ENCODE results near the gene ME3.

- no peak for TF ChIP-seq CTCF (IDR thresholded peaks at IDR 0.05; ENCODE audit: insufficient read depth, low read length)
- no peak for TF ChIP-seq REST (IDR thresholded peaks at IDR 0.05; ENCODE audit: insufficient replicate concordance, low read depth)
- TF ChIP-seq POLR2AphosphoS5 (IDR thresholded peaks at IDR 0.05; ENCODE audit: low read depth): no peak
- TF ChIP-seq SPI1 (IDR thresholded peaks at IDR 0.05; ENCODE audit: borderline replicate concordance, low read depth): no peak
Observed at GRCh38 chr11:86491027-86491426, 181.4 kb downstream of the ME3 start.

Measured in HL-60 (cell line).